GM21576 (cell line): ENCODE data around the gene ABO.
"Not testable (repeated sequence)": the region's sequence is repeated elsewhere in the genome, so short reads cannot be mapped to it uniquely, and the experiment has no call there.

Experiments
- ATAC-seq: cut with Tn5 transposase; IDR thresholded peaks from one replicate; pipeline ENCODE4 v1.9.1; 2021; ENCODE audit warnings: mild to moderate bottlenecking, moderate library complexity; ENCODE audit not compliant: unreplicated experiment

Gene ABO

DNA sequence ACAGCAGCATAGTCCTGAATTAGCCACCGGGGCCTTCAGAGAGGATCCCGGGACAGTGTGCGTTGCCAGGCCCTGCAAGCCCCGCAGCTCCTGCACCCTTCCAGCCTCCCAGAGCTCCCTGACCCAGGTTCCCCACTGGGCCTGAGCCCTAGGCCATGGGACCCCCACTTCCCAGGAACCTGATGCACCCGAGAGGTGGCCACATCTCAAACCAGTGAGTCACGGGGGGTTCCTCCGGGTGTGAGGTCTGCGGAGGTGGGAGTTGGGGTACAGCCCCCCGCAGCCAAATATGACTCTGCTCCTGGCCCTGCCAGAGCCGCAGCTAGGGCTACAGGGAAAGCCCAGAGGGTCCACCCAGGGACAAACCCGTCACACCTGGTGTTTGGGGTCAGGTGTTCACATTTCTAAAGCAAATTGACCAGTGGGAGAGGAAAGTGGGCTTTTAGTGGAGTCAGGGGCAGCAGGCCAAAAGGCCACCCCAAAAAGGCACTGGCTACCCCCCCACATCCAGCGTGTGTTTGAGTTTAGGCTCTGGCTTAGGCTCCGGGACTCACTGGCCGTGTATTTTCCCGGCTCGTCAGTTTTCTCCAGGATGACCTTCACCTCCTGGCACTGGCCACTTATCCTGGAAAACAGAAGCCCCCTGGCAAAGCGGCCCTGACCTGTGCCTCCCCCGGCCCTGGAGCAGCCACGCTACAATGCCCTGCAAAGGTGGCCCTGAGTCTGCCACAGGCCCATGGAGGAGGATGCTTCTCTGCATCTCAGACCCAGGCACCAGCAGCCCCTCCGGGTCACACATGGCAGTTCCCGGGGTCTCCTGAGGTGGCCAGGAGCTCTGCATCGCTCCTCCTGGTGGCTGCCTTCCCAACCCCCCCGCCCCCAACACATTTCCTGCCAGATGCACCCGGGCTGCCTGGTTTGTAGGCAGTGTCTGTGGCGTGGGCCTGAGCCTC is 48.5 kb downstream of the ABO start:
- ATAC-seq = no peak

DNA sequence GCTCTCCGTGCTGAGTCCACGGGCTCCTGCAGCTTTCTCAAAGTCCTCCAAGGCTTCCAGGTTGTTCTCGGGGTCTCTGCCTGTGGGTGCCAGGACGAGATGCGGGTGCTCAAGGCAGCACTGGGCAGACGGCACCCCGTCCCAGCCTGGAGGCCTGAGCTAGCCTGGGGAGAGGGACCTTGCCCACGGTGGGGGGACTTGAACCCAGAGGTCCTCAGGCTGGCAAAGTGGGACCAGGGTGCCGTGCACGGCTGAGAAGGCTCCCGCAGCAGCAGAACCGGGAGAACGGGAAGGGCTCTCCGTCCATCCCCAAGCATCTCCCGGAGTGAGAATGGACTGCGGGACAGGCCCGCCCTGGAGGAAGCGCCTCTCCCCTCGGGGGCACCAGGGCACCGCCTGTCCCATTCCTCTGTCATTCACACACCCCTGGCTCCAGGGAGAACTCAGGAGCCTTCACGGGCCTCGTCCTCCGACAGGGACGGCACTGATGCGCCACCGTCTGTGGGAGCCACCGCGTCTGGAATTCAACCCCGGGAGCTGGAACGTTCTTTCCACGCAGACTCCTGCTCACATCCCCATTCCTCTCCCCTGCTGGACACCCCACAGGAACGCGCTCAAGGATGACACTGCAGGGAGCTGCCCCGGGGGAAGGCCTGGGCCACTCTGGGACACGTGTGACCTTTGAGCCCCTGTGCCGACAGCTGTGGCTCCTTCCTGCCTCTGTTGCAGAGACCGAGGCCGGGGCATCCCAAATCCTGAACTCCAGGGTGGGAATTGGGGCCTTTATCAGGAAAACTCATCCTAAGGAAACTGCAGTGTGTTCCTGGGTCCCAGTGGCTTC is 49.6 kb downstream of the ABO start:
- no peak for ATAC-seq

DNA sequence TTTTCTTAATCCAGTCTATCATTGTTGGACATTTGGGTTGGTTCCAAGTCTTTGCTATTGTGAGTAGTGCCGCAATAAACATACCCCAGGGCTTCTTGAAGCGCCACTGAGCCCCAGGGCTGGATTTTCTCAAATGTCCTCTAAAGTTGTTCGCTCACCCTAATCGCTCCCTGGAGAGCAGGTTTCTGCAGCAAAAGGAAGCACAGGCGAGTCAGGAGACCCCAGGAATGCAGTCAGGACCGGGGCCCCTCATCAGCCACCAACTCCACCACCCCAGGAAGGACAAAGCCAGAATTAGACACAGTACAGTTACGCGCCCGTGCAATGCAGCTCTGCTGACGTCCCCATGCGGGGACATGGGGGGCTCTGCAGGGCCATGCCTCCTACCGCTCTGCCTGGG is 50.2 kb downstream of the ABO start:
- ATAC-seq = no peak

DNA sequence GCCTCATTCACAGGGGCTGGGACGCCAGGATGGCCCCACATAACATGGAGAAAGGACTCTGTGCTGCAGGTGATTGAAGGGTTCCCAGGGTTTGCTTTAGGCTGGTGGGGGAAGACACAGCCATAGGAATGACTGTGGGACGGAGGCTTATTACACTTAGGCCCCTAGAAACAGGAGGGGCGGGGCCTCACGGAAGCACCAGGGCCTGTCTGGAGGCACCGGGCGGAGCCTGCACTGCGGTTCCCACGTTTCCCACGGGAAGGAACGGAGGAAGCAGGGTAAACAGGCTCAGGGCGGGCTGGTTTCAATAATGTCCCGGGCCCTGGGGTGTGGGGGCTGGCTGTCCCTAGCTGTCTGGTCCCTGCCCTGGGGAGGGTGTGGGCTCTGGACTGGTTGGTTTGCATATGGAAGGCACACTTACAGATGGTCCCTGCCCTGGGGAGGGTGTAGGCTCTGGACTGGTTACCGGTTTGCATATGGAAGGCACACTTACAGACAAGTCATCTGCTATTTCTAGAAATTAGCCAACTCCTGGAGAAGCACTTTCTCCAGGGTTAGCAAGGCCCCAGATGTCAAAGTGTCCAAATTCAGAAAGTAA is 51.7 kb downstream of the ABO start:
- ATAC-seq = not testable (repeated sequence)

DNA sequence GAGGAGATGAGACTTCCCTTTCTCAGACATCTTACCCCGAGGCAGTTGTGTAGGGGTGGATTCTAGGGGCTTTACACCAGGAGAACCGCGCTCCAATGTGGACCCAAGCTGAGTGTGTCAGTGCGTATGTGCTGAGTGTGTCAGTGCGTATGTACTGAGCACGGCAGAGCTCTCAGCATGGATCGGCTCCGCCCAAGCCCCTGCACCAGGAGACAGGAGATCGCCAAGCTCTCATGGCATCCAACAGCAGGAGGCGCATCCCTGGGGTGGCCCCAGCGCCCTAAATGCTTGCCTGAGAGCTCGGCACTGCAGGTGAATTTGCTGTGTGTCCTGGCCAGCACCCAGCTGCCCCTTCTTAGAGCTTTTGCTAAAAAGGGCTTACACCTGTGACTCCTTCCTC is 53.0 kb downstream of the ABO start:
- not testable (repeated sequence) for ATAC-seq

DNA sequence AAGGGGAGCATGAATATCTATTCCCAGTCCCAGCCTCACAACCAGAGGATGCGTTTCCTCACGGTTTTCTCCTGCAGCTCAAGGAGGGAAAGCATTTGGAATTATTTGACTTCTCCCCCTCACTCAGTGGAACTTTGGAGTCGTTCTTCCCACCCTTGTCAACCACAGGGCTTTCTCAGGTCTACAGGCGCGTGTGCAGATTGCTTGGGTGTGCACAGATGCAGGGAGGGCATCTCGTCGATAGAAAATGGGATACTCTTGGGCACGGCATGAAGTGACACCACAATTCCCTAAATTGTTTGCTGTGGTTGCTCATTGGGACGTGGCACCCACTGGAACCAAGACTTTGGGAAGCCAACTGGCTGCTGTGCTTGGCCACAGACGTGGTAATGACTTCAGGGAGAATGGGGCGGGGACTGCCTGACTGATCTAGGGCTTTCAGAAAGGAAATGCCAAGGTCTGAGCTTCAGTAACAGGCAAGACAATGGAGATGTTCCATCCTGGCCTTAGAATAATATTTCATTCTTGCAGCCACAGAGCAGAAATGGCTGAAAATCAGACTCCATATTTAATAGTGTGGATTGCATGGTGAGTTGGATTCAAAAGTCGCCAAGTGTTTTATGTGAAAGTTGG is 53.7 kb downstream of the ABO start:
- ATAC-seq = no peak

DNA sequence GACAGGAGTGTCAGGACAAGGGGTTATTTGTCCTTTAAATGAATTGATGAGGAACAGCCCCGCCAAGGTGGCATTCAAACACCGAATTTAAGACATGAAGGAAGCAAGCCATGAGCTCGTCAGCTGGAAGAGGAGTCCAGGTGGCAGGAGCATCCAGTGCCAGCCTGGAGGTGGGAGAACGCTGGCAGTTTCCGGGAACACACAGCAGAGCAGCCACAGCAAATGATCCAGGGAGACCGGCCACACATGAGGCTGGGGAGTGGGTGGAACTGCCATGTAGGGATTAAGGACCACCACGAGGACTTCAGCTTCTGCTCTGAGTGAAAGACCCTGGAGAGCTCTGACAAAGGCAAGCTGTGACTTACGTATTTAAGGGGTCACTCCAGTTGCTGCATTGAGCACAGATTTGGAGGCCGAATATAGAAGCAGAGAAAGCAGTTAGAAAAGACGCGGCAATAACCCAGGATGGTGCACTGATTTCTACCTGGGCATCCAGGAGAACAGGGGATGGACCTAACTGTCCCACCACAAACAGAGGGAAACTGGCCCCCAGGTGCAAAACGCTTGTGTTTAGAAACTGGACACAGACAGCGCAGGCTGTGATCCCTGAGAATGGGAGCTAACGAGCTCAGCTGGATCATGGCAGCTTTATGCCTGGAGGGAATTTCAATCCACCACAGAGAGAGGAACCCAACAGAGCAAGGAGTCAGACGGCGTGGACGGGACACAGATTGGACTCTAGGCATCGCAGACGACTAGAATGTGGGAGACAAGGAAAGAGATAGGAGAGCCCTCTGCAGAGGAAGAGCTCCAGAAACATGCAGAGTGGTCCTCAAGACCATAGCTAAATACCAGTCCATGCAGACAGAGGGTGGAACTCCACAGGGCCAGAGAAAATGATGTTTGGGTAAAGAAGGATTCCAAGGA is 56.7 kb downstream of the ABO start:
- not testable (repeated sequence) for ATAC-seq

DNA sequence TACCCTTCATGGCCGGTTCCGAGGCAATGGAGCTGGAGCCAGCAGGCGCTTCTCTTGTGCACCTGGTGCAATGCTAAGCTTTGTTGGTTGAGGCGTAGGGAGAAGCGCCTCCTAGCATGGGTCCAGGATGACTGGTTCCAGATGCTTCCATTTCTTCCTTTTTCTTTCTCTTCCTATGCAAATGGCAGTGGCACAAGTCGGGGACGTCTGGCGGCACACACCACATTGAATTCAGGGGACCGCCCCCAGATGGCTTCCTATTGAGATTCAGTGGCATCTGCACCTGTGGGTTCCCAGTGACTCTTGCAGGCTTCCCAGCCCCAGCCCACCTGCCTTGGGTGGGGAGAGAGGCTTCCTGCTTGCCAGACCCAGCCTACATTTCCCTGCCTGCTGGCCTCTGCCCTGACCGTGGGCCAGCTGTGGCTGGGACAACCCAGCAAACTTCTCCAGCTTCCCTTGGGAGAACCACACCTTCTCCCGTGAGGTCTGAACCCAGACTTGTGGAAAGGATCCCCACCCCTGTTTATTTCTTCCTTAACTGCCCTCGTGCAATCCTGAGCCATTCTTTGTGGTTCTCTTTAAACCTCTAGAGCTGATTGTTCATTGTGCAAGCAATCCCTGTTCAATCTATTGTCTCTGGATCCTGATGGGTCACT is 57.5 kb downstream of the ABO start:
- not testable (repeated sequence) for ATAC-seq

DNA sequence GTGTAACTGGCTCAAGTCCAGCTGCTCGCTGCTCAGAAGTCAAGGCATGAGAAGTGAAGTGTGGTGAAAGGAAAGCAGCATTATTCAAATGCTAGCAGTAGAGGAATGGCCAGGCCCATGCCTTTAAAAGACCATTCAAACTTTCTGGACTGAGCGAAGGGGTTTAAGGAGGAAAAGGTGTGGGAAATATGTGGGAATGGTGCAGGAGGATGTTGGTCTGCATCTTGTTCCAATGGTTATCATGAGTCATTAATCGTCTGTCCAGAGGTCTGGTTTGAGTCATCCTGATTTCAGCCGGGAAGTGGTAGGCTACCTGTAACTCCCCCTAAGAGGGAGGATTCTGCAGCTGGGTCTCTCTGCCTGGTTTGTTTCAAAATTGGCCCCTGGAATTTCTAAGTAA is 60.7 kb downstream of the ABO start:
- not testable (repeated sequence) for ATAC-seq

DNA sequence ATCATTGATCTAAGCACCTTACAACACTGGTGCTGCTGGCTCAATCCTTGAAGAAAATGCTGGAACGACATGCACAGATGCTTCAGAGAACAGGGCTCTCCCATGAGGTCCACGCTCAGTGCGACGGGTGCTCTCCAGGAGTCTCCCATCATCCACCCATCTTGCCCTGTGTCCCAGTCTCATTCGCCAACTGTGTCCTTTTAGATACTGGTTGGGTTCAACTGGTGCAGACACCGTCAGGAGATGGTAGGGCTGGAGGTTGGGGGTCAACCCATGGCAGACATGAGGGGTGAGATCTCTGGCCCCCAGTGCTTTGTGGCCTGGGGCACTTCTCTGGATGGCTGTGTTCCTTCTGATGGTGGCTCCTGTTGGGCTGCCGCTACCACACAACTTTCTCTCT is 64.4 kb downstream of the ABO start:
- no peak for ATAC-seq

DNA sequence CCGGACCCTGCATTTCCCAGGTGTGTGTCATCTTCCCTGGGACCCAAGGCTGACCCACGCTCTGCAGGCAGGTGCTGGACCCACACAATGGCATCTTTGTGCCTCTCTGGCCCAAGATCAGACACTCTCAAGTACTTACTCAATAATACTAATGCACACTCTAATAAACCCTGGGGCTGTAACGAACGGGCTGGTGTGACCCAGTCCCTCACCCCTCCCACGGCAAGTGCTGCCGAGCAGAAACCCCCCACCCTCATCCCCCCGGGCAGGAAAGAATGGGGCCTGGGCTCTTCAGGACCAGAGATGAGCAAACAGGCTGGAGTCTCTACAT is 64.8 kb downstream of the ABO start:
- no peak for ATAC-seq

DNA sequence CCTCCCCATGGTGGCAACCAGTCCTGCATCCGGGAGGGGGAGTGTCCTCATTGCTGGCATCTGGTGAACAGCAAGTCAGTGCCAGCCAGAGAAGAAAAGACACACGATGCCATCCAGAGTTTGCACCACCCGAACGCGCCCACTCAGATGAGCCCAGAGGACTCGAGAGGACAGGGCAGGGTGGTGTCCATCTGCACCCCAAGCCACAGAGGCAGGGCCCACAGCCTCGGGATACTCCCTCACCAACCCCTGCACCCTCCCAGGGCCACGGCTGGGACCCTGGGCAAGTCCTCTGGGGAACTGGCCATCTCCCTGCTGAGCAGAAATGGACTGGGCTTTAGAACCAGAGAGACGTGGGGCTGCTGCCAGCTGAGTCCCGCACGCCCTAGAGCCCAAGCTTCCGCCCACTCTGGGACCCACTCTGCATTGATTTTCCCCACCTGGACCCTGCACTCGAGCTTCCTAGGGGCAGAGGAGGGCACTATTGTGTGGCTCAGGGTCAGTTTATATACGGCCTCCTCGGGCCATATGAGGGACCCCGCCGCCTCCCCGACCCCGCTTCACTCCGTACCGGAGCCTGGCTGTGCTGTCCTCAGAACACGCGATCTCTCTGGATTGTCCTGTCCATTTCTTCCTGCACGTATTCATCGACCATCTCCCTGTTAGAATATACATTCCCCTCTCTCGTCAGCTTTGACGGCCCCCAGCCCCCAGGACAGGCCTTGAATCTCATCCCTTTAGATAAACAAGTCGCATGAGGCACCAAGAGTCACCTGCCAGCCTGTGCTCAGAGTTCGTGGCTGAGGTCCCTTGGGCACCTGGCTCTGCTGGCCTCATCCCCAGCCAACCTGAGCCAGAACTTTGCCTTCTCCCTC is 65.4 kb downstream of the ABO start:
- not testable (repeated sequence) for ATAC-seq

DNA sequence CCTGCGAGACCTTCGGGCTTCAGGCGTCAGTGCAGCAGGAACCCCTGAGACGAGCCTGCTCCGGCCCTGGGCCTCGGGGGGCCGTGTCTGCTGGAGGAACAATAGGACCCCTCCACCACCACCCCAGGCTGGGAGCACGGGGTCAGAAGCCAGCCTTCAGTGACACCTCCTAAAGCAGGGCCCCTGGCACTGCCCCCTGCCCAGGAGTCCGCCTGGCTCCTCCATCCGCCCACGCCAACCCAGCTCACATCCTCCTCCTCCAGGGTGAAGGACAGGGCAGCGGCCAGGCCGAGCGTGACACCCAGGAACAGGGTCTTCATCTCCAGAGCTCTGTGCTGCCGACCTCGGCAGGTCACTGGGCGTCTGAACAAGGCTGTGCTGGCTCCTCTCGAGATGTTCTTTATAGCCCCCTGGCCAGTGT is 66.1 kb downstream of the ABO start, which contains the start of gene OBP2B:
Gene OBP2B (minus strand): TSS at position 371 of the 421 bp plus-strand sequence. CDS start 51 bp downstream, at position 320.
- not testable (repeated sequence) for ATAC-seq

DNA sequence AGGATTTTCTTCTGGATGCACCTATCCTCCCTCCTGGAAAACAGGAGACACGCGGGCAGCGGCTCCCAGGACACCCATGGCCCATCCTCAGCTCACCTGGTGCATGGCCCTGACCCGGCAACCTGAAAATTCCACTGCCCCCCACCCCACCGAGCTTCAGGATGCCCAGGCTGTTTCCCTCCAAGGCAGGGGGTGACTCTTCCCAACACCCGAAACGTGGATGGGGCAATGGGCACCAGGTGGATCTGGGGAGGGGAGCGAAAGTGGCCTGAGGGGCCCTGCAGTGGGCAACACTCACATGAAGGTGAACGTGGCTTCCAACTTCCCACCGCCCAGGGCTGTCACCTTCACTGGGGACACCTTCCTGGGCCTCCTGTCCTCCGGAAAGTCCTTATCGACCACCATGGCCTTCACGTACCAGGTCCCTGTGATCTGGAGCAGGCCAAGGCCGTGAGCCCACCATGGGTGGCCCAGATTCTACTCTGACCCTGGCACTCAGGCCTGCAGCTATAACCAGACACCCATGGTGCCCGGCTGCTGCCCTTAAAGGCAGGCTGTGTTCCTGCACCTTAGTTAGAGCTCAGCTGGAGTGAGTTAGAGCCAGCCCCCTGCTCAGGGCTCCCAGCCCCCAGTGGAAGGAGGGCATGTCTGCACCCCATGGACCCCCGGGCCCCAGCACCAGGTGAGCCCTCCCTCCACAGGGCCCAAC is 66.7 kb downstream of the ABO start:
- ATAC-seq = not testable (repeated sequence)

DNA sequence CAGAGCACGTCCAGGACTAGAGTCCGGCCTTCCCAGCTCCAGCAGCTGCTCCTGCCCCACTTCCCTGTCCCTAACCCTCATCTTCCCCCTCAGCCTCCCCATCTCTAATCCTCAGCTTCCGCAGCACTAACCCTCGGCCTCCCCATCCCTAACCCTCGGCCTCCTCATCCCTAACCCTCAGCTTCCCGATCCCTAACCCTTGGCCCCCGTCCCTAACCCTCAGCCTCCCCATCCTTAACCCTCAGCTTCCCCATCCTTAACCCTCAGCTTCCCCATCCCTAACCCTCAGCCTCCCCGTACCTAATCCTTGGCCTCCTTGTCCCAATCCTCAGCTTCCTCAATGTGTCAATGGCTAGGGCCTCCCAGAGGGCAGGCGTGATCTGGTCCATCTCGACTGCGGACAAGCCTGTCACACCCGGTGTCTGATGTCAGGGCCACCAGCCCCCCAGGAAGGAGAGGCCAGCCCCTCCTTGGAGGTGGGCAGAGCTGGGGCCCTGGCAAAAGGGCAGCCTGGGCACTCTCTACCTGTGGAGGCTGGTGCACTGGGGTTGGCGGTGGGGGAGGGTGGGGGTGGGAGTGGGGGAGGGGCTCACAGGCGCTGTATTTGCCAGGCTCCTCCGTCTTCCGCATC is 67.3 kb downstream of the ABO start:
- no peak for ATAC-seq

DNA sequence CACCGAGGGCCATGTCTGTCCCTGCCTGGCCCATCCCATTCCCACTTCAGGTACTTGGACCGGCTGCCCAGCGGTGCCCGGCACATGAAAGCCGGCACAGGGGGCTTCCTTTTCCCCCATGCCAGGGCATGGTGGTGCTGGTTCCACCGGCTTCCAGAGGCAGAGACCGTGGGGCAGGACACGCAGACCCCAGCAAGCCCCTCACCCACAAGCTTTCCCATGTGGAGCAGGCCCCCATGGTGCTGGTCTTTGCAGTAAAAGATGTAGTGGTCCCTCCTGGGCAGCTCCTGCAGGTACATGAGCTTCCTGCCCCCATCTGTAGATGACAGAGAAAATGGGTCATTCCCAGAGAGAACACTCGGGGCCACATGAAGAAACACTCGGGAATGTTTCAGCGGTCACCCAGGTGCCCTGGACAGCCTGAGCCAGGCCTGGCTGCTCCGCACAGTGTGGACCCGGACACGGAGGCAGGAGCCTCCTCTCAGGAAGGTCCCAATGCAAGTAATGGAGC is 67.9 kb downstream of the ABO start:
- no peak for ATAC-seq
